OCI-LY1 (cell line): Measurements from ENCODE around the gene GNA14.

ENCODE experiments used
- H2AFZ ChIP-seq: fragments of 200-600 bp; sonication (generic), shearing (Covaris generic); 2 replicates; pipeline ENCODE4 v1.6.0; 2014; ENCODE audit warnings: antibody characterized with exemption, mild to moderate bottlenecking, low read length
- H3F3A ChIP-seq: fragments of 200-600 bp; sonication (generic), shearing (Covaris generic); 2 replicates; pipeline ENCODE4 v1.6.0; 2014; ENCODE audit warnings: mild to moderate bottlenecking, antibody characterized with exemption, low read length, moderate library complexity; ENCODE audit not compliant: insufficient read depth
- H3K27ac ChIP-seq: fragments of 200-600 bp; sonication (generic); 2 replicates; pipeline ENCODE4 v1.5.1; 2014; ENCODE audit warnings: low read length, mixed run types, mild to moderate bottlenecking, low read depth; ENCODE audit not compliant: poor library complexity, severe bottlenecking
- H3K27me3 ChIP-seq: fragments of 200-600 bp; sonication (generic); 2 replicates; pipeline ENCODE4 v1.6.0; 2014; ENCODE audit warnings: antibody characterized with exemption, mild to moderate bottlenecking, low read length, moderate library complexity; ENCODE audit not compliant: insufficient read depth
- H3K36me3 ChIP-seq: fragments of 200-600 bp; sonication (generic); 2 replicates; pipeline ENCODE4 v1.6.1; 2014; ENCODE audit warnings: mild to moderate bottlenecking, antibody characterized with exemption, low read length, moderate library complexity, mixed read lengths; ENCODE audit not compliant: insufficient read depth
- H3K4me1 ChIP-seq: fragments of 200-600 bp; sonication (generic); 2 replicates; pipeline ENCODE4 v1.5.1; 2014; ENCODE audit warnings: mild to moderate bottlenecking, low read length, moderate library complexity; ENCODE audit not compliant: insufficient read depth, severe bottlenecking
- H3K4me2 ChIP-seq: fragments of 200-600 bp; sonication (generic), shearing (Covaris generic); 2 replicates; pipeline ENCODE4 v1.6.1; 2014; ENCODE audit warnings: low read length
- H3K4me3 ChIP-seq: fragments of 200-600 bp; sonication (generic); 2 replicates; pipeline ENCODE4 v1.5.1; 2014; ENCODE audit warnings: low read length, low read depth, mild to moderate bottlenecking, mixed read lengths; ENCODE audit not compliant: poor library complexity, severe bottlenecking
- H3K79me2 ChIP-seq: fragments of 200-600 bp; shearing (Covaris generic); 2 replicates; pipeline ENCODE4 v1.6.1; 2016; ENCODE audit warnings: mixed run types, low read length, mixed read lengths; ENCODE audit not compliant: insufficient read depth
- H3K9ac ChIP-seq: fragments of 200-600 bp; sonication (generic), shearing (Covaris generic); 2 replicates; pipeline ENCODE4 v1.6.1; 2014; ENCODE audit warnings: mild to moderate bottlenecking, low read length, mixed read lengths
- H3K9me2 ChIP-seq: fragments of 200-600 bp; sonication (generic), shearing (Covaris generic); 2 replicates; pipeline ENCODE4 v1.6.1; 2014; ENCODE audit warnings: low read depth, mild to moderate bottlenecking, low read length, mixed read lengths
- H3K9me3 ChIP-seq: fragments of 200-600 bp; shearing (Covaris generic); 2 replicates; pipeline ENCODE4 v1.6.1; 2014; ENCODE audit warnings: low read length, mixed read lengths
- H4K20me1 ChIP-seq: fragments of 200-600 bp; sonication (generic), shearing (Covaris generic); 2 replicates; pipeline ENCODE4 v1.6.0; 2016; ENCODE audit warnings: mild to moderate bottlenecking, low read length; ENCODE audit not compliant: insufficient read depth
- EZH2 ChIP-seq: fragments of 200-600 bp; sonication (generic), shearing (Covaris generic); IDR thresholded peaks from 2 replicates; pipeline ENCODE4 v1.8.0; 2017; ENCODE audit warnings: borderline replicate concordance, mixed run types, mild to moderate bottlenecking, antibody characterized with exemption, low read length, moderate library complexity, mixed read lengths
- TF ChIP-seq, protein P1 (sequence below): fragments of 200-600 bp; sonication (generic), shearing (Covaris generic); IDR thresholded peaks from 2 replicates; pipeline ENCODE4 v1.5.1; 2017; ENCODE audit warnings: mild to moderate bottlenecking, antibody characterized with exemption, low read length, moderate library complexity, mixed read lengths

Gene GNA14

DNA sequence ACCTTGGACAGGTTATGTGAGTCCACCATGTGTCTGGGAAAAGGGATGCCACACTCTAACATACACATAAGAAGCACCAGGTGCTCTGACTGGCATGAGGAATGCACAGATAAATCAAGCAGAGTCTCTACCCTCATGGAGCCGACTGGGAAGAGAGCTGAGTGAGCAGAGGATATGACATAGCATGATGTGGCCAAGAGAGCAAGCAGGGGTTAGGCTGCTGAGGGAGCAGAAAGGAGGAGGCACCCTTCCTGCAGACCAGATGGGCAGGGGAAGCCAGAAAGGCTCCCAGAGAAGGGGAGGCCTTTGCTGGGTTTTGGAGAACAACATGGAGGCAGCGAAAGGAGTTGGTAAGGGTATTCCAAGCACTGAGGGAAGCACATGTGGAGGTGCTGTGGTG lies 223.1 kb downstream of the GNA14 start:
- Histone ChIP-seq H3K36me3 (no peaks in the 10 kb centered on the region), H3K27ac (no peak overlapping the region), H3F3A (no peaks in the 10 kb centered on the region), H3K79me2 (no peaks in the 10 kb centered on the region), H3K27me3 (no peaks in the 10 kb centered on the region), H4K20me1 (no peaks in the 10 kb centered on the region), H3K9me2 (no peaks in the 10 kb centered on the region), H3K4me3 (no peak overlapping the region), H3K9me3 (no peaks in the 10 kb centered on the region), H3K9ac (no peak overlapping the region), H2AFZ (no peak overlapping the region), H3K4me1 (no peaks in the 10 kb centered on the region), H3K4me2 (no peak overlapping the region)
- no peak for TF ChIP-seq EZH2
- TF ChIP-seq, protein P1, sequence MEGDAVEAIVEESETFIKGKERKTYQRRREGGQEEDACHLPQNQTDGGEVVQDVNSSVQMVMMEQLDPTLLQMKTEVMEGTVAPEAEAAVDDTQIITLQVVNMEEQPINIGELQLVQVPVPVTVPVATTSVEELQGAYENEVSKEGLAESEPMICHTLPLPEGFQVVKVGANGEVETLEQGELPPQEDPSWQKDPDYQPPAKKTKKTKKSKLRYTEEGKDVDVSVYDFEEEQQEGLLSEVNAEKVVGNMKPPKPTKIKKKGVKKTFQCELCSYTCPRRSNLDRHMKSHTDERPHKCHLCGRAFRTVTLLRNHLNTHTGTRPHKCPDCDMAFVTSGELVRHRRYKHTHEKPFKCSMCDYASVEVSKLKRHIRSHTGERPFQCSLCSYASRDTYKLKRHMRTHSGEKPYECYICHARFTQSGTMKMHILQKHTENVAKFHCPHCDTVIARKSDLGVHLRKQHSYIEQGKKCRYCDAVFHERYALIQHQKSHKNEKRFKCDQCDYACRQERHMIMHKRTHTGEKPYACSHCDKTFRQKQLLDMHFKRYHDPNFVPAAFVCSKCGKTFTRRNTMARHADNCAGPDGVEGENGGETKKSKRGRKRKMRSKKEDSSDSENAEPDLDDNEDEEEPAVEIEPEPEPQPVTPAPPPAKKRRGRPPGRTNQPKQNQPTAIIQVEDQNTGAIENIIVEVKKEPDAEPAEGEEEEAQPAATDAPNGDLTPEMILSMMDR = no peak

GRCh38 chr9:77423841-77424240 lies 224.3 kb downstream of the GNA14 start:
- no peaks in the 10 kb centered on the region for H3F3A ChIP-seq
- H3K79me2 ChIP-seq = no peaks in the 10 kb centered on the region
- no peaks in the 10 kb centered on the region for H3K27me3 ChIP-seq
- H3K4me1 ChIP-seq = no peaks in the 10 kb centered on the region
- H4K20me1 ChIP-seq = no peaks in the 10 kb centered on the region
- no peak overlapping the region for H2AFZ ChIP-seq
- H3K4me3 ChIP-seq = no peak overlapping the region
- H3K27ac ChIP-seq = no peak overlapping the region
- TF ChIP-seq EZH2 = no peak
- TF ChIP-seq, protein P1 = no peak
- no peak overlapping the region for H3K4me2 ChIP-seq
- H3K9me3 ChIP-seq = no peaks in the 10 kb centered on the region
- no peak overlapping the region for H3K9ac ChIP-seq
- no peaks in the 10 kb centered on the region for H3K9me2 ChIP-seq
- H3K36me3 ChIP-seq = no peaks in the 10 kb centered on the region

DNA sequence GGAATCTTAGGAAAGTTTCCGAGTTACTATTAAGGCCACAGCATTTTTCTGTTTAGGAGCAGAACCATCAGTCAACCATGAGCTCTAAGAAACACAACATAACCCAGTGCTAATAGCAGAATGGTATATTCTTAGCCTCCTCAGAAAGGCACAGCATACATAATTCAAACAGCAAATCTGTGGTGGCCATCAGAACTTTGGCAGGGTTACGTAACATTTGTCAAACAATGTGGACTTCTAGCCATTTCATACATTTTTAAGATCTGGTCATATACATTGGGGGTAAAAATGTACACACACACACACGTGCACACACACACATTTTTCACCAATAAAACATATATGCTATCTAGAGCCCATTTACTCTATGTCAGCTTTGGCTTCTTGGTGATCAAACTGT lies 225.2 kb downstream of the GNA14 start:
- H3K4me3 ChIP-seq = no peak overlapping the region
- H3K9me2 ChIP-seq = no peaks in the 10 kb centered on the region
- no peaks in the 10 kb centered on the region for H3K27me3 ChIP-seq
- no peak overlapping the region for H3K27ac ChIP-seq
- no peaks in the 10 kb centered on the region for H4K20me1 ChIP-seq
- no peak overlapping the region for H3K4me2 ChIP-seq
- TF ChIP-seq EZH2 = no peak
- TF ChIP-seq, protein P1 = no peak
- no peaks in the 10 kb centered on the region for H3K36me3 ChIP-seq
- H3K4me1 ChIP-seq = no peaks in the 10 kb centered on the region
- no peaks in the 10 kb centered on the region for H3K79me2 ChIP-seq
- H2AFZ ChIP-seq = no peak overlapping the region
- H3K9me3 ChIP-seq = no peaks in the 10 kb centered on the region
- no peak overlapping the region for H3K9ac ChIP-seq
- H3F3A ChIP-seq = no peaks in the 10 kb centered on the region
